HepG2 (cell line): Measurements from ENCODE around the gene KHK. TPM values are rescaled to one million over a fixed set of nuclear protein-coding genes. Genes with fewer than 3 reads are reported as not detected.

Experiments
- ATAC-seq: fragments of 200-7000 bp; cut with Tn5 transposase; 3 replicates; pipeline ENCODE4 v1.9.1; 2020; ENCODE audit warnings: mild to moderate bottlenecking, moderate library complexity
- BruUV-seq: library from RNA; stranded (reverse); fragments of 400-500 nt; replicated peaks from 2 replicates; lab custom pipeline; 2021; lab: Mats Ljungman, UMichigan
- CTCF ChIA-PET: fragments of 300-600 bp; formaldehyde crosslinking; extraction: SDS; loops from one replicate; lab custom pipeline; 2021; ENCODE audit warnings: low total read pairs, inconsistent platforms, low intra/inter-chr PET ratio; lab: Yijun Ruan, JAX
- POLR2A ChIA-PET: fragments of 350-600 bp; sonication (Branson Sonifier 250); formaldehyde crosslinking; loops from one replicate; lab custom pipeline; 2020; ENCODE audit warnings: antibody characterized with exemption, inconsistent platforms; lab: Yijun Ruan, JAX
- DNase-seq: peaks from one replicate; pipeline ENCODE4 v3.0.0-alpha.2; 2015; ENCODE audit warnings: low spot score
- FAIRE-seq: peaks from 3 replicates; lab custom pipeline; 2011; peaks lifted over from hg19 to GRCh38; lab: Jason Lieb, UNC
- H2AFZ ChIP-seq: one replicate; pipeline ENCODE4 v1.6.1; 2011; ENCODE audit warnings: low read length, inconsistent platforms
- H3K27ac ChIP-seq: fragments of 300-600 bp; 3 replicates; pipeline ENCODE4 v1.8.0; 2011; ENCODE audit warnings: mixed run types, mild to moderate bottlenecking, mixed read lengths, low read length, inconsistent platforms; ENCODE audit not compliant: insufficient read depth; ENCODE audit errors: extremely low read length
- H3K27me3 ChIP-seq, 2 experiments: fragments of 200-600 bp in 1 of 2; 2 replicates in 1 of 2; 3 replicates in 1 of 2; pipeline versions ENCODE4 v1.6.0 to v1.8.0; 2011; ENCODE audit warnings: low read length in 2 of 2, mild to moderate bottlenecking in 2 of 2, moderate library complexity in 2 of 2, inconsistent platforms in 1 of 2; ENCODE audit not compliant: insufficient read depth in 2 of 2, control insufficient read depth in 1 of 2
- H3K36me3 ChIP-seq, 2 experiments: fragments of 200-600 bp in 1 of 2; replicated peaks in 1 of 2; 2 replicates in 1 of 2; 3 replicates in 1 of 2; pipeline versions ENCODE4 v1.5.1 to v1.8.0; 2011; ENCODE audit warnings: low read length in 2 of 2, inconsistent platforms in 1 of 2; ENCODE audit not compliant: insufficient read depth in 2 of 2, control insufficient read depth in 1 of 2
- H3K4me1 ChIP-seq: 2 replicates; pipeline ENCODE4 v1.5.1; 2012; ENCODE audit warnings: low read length, inconsistent platforms; ENCODE audit not compliant: insufficient read depth
- H3K4me2 ChIP-seq: 2 replicates; pipeline ENCODE4 v1.6.0; 2011; ENCODE audit warnings: low read depth, low read length, inconsistent platforms
- H3K4me3 ChIP-seq, 3 experiments: fragments of 200-600 bp in 1 of 3; sonication (generic), shearing (Covaris generic) in 1 of 3; replicated peaks in 1 of 3; 2 replicates each; pipeline ENCODE4 v1.5.1; 2011 to 2016; ENCODE audit warnings: low read length in 3 of 3, inconsistent platforms in 2 of 3, low read depth in 2 of 3, mild to moderate bottlenecking in 2 of 3, control low read depth in 1 of 3, mixed read lengths in 1 of 3; ENCODE audit not compliant: insufficient read depth in 1 of 3
- H3K79me2 ChIP-seq: one replicate; pipeline ENCODE4 v1.6.1; 2011; ENCODE audit warnings: low read length, inconsistent platforms; ENCODE audit not compliant: insufficient read depth
- H3K9ac ChIP-seq: 2 replicates; pipeline ENCODE4 v1.6.0; 2011; ENCODE audit warnings: mild to moderate bottlenecking, low read depth, low read length, inconsistent platforms; ENCODE audit not compliant: insufficient read depth
- H3K9me3 ChIP-seq: 2 replicates; pipeline ENCODE4 v1.5.1; 2012; ENCODE audit warnings: mild to moderate bottlenecking, low read length
- H4K20me1 ChIP-seq: 2 replicates; pipeline ENCODE4 v1.6.0; 2011; ENCODE audit warnings: inconsistent platforms, mild to moderate bottlenecking, low read length, moderate library complexity; ENCODE audit not compliant: insufficient read depth
- CEBPB ChIP-seq: IDR thresholded peaks from 2 replicates; pipeline ENCODE4 v1.6.1; 2011; ENCODE audit warnings: low read depth, low read length, improper control_type of control experiment, borderline replicate concordance
- CHD2 ChIP-seq: IDR thresholded peaks from 2 replicates; pipeline ENCODE4 v1.6.1; 2011; ENCODE audit warnings: low read depth, low read length, improper control_type of control experiment
- CREB1 ChIP-seq, 2 experiments: fragments of 450-650 bp in 1 of 2; IDR thresholded peaks; 2 replicates each; pipeline ENCODE4 v1.6.1; 2016 to 2017; ENCODE audit warnings: control low read depth in 1 of 2, mild to moderate bottlenecking in 1 of 2, missing compliant biosample characterization in 1 of 2, missing genetic modification characterization in 1 of 2
- DNMT3B ChIP-seq: conservative IDR thresholded peaks from 2 replicates; pipeline ENCODE4 v1.6.1; 2016; ENCODE audit warnings: missing biosample characterization, control low read depth
- FOXC1 ChIP-seq: sonication (generic); formaldehyde crosslinking; IDR thresholded peaks from 2 replicates; pipeline ENCODE4 v1.8.0; 2022; ENCODE audit warnings: mild to moderate bottlenecking, missing genetic modification reagents, borderline replicate concordance
- HNF4G ChIP-seq, 2 experiments: sonication (generic) in 1 of 2; formaldehyde crosslinking in 1 of 2; IDR thresholded peaks; 2 replicates each; pipeline versions ENCODE4 v1.4.0 to v1.6.1; 2011 to 2020; ENCODE audit warnings: borderline replicate concordance in 2 of 2, low read depth in 2 of 2, mild to moderate bottlenecking in 2 of 2, low read length in 1 of 2, missing genetic modification reagents in 1 of 2, moderate library complexity in 1 of 2
- IRF2 ChIP-seq: IDR thresholded peaks from 2 replicates; pipeline ENCODE4 v1.6.1; 2018; ENCODE audit warnings: missing genetic modification reagents, missing compliant biosample characterization
- KDM4B ChIP-seq: sonication (generic); formaldehyde crosslinking; IDR thresholded peaks from 2 replicates; pipeline ENCODE4 v1.4.0; 2020; ENCODE audit warnings: missing genetic modification reagents
- MEIS1 ChIP-seq: sonication (generic); formaldehyde crosslinking; IDR thresholded peaks from 2 replicates; pipeline ENCODE4 v1.9.0; 2021; ENCODE audit warnings: mild to moderate bottlenecking, missing genetic modification reagents, moderate library complexity, borderline replicate concordance
- SALL2 ChIP-seq: sonication (generic); formaldehyde crosslinking; IDR thresholded peaks from 2 replicates; pipeline ENCODE4 v1.8.1; 2023; ENCODE audit warnings: mild to moderate bottlenecking, missing genetic modification reagents, inconsistent platforms
- TRIM22 ChIP-seq: fragments of 450-650 bp; IDR thresholded peaks from 2 replicates; pipeline ENCODE4 v1.6.1; 2017
- ZKSCAN8 ChIP-seq: IDR thresholded peaks from 2 replicates; pipeline ENCODE4 v1.6.1; 2016; ENCODE audit warnings: borderline replicate concordance, missing genetic modification reagents, missing compliant biosample characterization
- ZNF329 ChIP-seq: sonication (generic); formaldehyde crosslinking; IDR thresholded peaks from 2 replicates; pipeline ENCODE4 v1.9.0; 2021; ENCODE audit warnings: low read depth, mild to moderate bottlenecking, missing genetic modification reagents
- ZNF567 ChIP-seq: sonication (generic); formaldehyde crosslinking; IDR thresholded peaks from 2 replicates; pipeline ENCODE4 v1.8.1; 2023; ENCODE audit warnings: mild to moderate bottlenecking, missing genetic modification reagents, borderline replicate concordance
- ZNF83 ChIP-seq: sonication (generic); formaldehyde crosslinking; IDR thresholded peaks from 2 replicates; pipeline ENCODE4 v1.4.0; 2020; ENCODE audit warnings: missing genetic modification reagents, mild to moderate bottlenecking, borderline replicate concordance
- WGBS: methylation state at CpG from one replicate; pipeline ENCODE4 v1.1.6; 2017; ENCODE audit warnings: low lambda C conversion rate; 5-methylcytosine and 5-hydroxymethylcytosine counted together
- in situ Hi-C: cut with HindIII; loops from 2 replicates; pipeline ENCODE4 v1.10.0; 2017; ENCODE audit warnings: low pct_unique_long_range_greater_than_20kb; ENCODE audit not compliant: extremely low pct_ligation_motif_present
- intact Hi-C: fragments of 100-400 bp; cut with micrococcal nuclease; formaldehyde crosslinking; loops from one replicate; pipeline ENCODE4 v1.10.0; 2022; ENCODE audit not compliant: unreplicated experiment
- polyA plus RNA-seq, 8 experiments: library from polyadenylated mRNA; depleted of rRNA in 3 of 8; stranded (reverse) in 7 of 8; unstranded in 1 of 8; fragments of >200 nt; fragmentation: Illumina TruSeq in 4 of 8; extraction: Trizol in 4 of 8; gene quantifications; 2 replicates each; pipeline versions ENCODE4 v1.2.1 to v1.2.3, GENCODE V29; 2011 to 2016; ENCODE audit warnings: low read depth in 4 of 8, missing spikeins in 1 of 8, mixed read lengths in 1 of 8; ENCODE audit not compliant: insufficient read depth in 1 of 8
- total RNA-seq, 5 experiments: library from RNA; depleted of rRNA; stranded (reverse); fragments of >200 nt; fragmentation: Illumina TruSeq; extraction: Trizol; gene quantifications; 2 replicates each; pipeline ENCODE4 v1.2.3, GENCODE V29; 2016; ENCODE audit warnings: low read depth in 1 of 5
- TF ChIP-seq, protein P1 (sequence below): sonication (generic); formaldehyde crosslinking; IDR thresholded peaks from 2 replicates; pipeline ENCODE4 v1.5.1; 2020; ENCODE audit warnings: mild to moderate bottlenecking, missing genetic modification reagents, borderline replicate concordance
- TF ChIP-seq, protein P2 (sequence below): sonication (generic); formaldehyde crosslinking; IDR thresholded peaks from 2 replicates; pipeline ENCODE4 v1.4.0; 2020; ENCODE audit warnings: mild to moderate bottlenecking, missing genetic modification reagents
- TF ChIP-seq, protein P3 (sequence below): IDR thresholded peaks from 2 replicates; pipeline ENCODE4 v1.6.1; 2016; ENCODE audit warnings: mild to moderate bottlenecking

The KHK gene
- total and polyA plus RNA-seq, 2 of the 13 experiments (the other 11 are each of a cell fraction or from before 2014, with no cell fraction given): 40.9 to 99.2 TPM

GRCh38 chr2:27080140-27080469 lies 6.5 kb upstream of the KHK start:
- ChIA-PET POLR2A (interaction anchor here (4.8 to 9.2 kb wide), 4 partner anchors 8 to 28 kb away, joined by 28 to 106 read pairs (median 60); partner anchors contain the start of genes AGBL5 and OST4), CTCF (no interaction called here)
- peak overlapping the region; percentile 32 for H3K27ac ChIP-seq
- no peaks in the 10 kb centered on the region for H4K20me1 ChIP-seq
- H2AFZ ChIP-seq: no peak overlapping the region
- FAIRE-seq (no peak), ATAC-seq (no peak), DNase-seq (no peak)
- 38% methylated on average over 7 of the region's 7 CpGs for WGBS
- H3K9ac ChIP-seq: peak overlapping the region; percentile 52; the same call in 1 of the 2 replicates
- H3K27me3 ChIP-seq: peaks cover 0 to 2% of the 10 kb centered on the region in 2 experiments; a peak in 1 of 5 replicates
- intact Hi-C loops: loop anchor here (10.0 kb wide), 1 partner anchor 45 kb away; the partner anchor contains the start of gene TMEM214
- peak overlapping the region in 1 of 3 experiments; percentile 65; a peak in 2 of 6 replicates for H3K4me3 ChIP-seq
- H3K36me3 ChIP-seq: no peaks in the 10 kb centered on the region
- no peaks in the 10 kb centered on the region for H3K9me3 ChIP-seq
- BruUV-seq: no TSS peak
- peaks cover 85% of the 10 kb centered on the region for H3K4me1 ChIP-seq
- H3K79me2 ChIP-seq: no peaks in the 10 kb centered on the region
- in situ Hi-C loops: no loop called here
- peak overlapping the region; percentile 72 for H3K4me2 ChIP-seq
- TF ChIP-seq, protein P1, sequence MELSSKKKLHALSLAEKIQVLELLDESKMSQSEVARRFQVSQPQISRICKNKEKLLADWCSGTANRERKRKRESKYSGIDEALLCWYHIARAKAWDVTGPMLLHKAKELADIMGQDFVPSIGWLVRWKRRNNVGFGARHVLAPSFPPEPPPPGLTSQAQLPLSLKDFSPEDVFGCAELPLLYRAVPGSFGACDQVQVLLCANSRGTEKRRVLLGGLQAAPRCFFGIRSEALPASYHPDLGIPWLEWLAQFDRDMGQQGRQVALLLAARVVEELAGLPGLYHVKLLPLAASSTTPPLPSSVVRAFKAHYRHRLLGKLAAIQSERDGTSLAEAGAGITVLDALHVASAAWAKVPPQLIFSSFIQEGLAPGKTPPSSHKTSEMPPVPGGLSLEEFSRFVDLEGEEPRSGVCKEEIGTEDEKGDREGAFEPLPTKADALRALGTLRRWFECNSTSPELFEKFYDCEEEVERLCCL: no peak
- TF ChIP-seq, protein P2, sequence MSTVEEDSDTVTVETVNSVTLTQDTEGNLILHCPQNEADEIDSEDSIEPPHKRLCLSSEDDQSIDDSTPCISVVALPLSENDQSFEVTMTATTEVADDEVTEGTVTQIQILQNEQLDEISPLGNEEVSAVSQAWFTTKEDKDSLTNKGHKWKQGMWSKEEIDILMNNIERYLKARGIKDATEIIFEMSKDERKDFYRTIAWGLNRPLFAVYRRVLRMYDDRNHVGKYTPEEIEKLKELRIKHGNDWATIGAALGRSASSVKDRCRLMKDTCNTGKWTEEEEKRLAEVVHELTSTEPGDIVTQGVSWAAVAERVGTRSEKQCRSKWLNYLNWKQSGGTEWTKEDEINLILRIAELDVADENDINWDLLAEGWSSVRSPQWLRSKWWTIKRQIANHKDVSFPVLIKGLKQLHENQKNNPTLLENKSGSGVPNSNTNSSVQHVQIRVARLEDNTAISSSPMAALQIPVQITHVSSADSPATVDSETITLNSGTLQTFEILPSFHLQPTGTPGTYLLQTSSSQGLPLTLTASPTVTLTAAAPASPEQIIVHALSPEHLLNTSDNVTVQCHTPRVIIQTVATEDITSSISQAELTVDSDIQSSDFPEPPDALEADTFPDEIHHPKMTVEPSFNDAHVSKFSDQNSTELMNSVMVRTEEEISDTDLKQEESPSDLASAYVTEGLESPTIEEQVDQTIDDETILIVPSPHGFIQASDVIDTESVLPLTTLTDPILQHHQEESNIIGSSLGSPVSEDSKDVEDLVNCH (CRISPR knock-in tag): no peak
- TF ChIP-seq SALL2 (CRISPR knock-in tag): no peak
- TF ChIP-seq ZNF329 (CRISPR knock-in tag): no peak
- TF ChIP-seq HNF4G (IDR thresholded peaks at IDR 0.05; ENCODE audit: borderline replicate concordance, low read depth, low read length): no peak
- TF ChIP-seq HNF4G (CRISPR knock-in tag; IDR thresholded peaks at IDR 0.05; ENCODE audit: borderline replicate concordance, low read depth): no peak
- no peak for TF ChIP-seq TRIM22
- no peak for TF ChIP-seq KDM4B (CRISPR knock-in tag)
- no peak for TF ChIP-seq ZNF83
- no peak for TF ChIP-seq DNMT3B
- TF ChIP-seq ZKSCAN8: no peak
- TF ChIP-seq CREB1 (IDR thresholded peaks at IDR 0.05): no peak
- no peak for TF ChIP-seq CREB1 (CRISPR knock-in tag; IDR thresholded peaks at IDR 0.05)
- TF ChIP-seq CEBPB: no peak
- TF ChIP-seq FOXC1: peak; percentile 50; the same call in 1 of the 2 replicates
- TF ChIP-seq IRF2: no peak
- TF ChIP-seq MEIS1 (CRISPR knock-in tag): no peak
- TF ChIP-seq, protein P3, sequence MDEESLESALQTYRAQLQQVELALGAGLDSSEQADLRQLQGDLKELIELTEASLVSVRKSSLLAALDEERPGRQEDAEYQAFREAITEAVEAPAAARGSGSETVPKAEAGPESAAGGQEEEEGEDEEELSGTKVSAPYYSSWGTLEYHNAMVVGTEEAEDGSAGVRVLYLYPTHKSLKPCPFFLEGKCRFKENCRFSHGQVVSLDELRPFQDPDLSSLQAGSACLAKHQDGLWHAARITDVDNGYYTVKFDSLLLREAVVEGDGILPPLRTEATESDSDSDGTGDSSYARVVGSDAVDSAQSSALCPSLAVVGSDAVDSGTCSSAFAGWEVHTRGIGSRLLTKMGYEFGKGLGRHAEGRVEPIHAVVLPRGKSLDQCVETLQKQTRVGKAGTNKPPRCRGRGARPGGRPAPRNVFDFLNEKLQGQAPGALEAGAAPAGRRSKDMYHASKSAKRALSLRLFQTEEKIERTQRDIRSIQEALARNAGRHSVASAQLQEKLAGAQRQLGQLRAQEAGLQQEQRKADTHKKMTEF: no peak
- TF ChIP-seq CHD2: no peak
- TF ChIP-seq ZNF567 (CRISPR knock-in tag): 0 out of 2 replicates have a peak, but pooled peaks have one; percentile 27
